GM12891 (cell line): ENCODE measurements around the gene FMC1.

Experiments used
- POLR2A ChIP-seq: IDR thresholded peaks from 2 replicates; pipeline ENCODE4 v1.6.1; 2011; ENCODE audit warnings: low read depth, low read length, control low read depth
- POLR2AphosphoS5 ChIP-seq: IDR thresholded peaks from 2 replicates; pipeline ENCODE4 v1.6.1; 2011; ENCODE audit warnings: low read depth, low read length, control low read depth
- POU2F2 ChIP-seq: IDR thresholded peaks from 2 replicates; pipeline ENCODE4 v1.6.1; 2011; ENCODE audit warnings: low read depth, mild to moderate bottlenecking, control low read depth, low read length, moderate library complexity
- TAF1 ChIP-seq: IDR thresholded peaks from 2 replicates; pipeline ENCODE4 v1.6.1; 2011; ENCODE audit warnings: low read depth, low read length, control low read depth

DNA sequence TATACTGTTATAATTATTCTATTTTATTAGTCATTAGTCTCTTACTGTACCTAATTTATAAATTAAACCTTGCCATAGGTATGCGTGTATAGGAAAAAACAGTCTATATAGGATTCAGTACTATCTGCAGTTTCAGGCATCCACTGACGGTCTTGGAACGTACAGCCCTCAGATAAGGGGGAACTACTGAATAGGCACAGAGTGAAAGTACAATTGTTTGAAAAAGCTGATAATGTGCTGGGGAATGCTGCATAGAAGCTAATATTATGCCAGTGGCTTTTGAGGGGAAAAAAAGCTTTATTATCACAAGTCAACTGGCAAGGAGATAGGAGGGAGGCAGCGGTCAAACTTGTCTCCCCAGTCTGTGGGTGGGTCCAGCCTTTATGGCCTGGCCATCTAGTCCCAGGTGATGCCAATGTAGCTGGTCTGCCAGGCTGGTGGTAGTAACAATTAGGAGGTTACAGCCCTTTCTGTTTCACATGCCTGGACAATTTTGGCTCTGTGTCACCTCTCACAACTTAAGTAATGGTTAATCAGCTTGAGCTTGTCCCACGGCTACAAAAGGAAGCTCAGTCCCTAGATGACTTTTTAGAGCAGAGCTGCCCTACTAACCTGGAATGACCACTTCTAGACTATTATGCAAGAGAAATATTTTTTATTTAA is 8.3 kb upstream of the FMC1 start:
- no peak for TF ChIP-seq TAF1
- no peak for TF ChIP-seq POLR2A
- no peak for TF ChIP-seq POU2F2
- no peak for TF ChIP-seq POLR2AphosphoS5
